Activated naive CD8-positive, alpha-beta T cell treated with anti-CD3 and anti-CD28 coated beads for 36 hours (primary cell): Measurements from ENCODE around the gene SLC6A18. TPM values are rescaled to one million over a fixed set of nuclear protein-coding genes. Genes with fewer than 3 reads are reported as not detected.

Experiments used
- DNase-seq: peaks from one replicate; pipeline ENCODE4 v3.0.0; 2021
- H3K27ac Mint-ChIP-seq: one replicate; pipeline ENCODE4 v1.8.0; 2022; ENCODE audit warnings: mild to moderate bottlenecking, moderate library complexity, mixed read lengths
- H3K27me3 Mint-ChIP-seq: one replicate; pipeline ENCODE4 v1.8.0; 2022; ENCODE audit warnings: mild to moderate bottlenecking, mixed read lengths
- H3K36me3 Mint-ChIP-seq: one replicate; pipeline ENCODE4 v1.8.0; 2021; ENCODE audit warnings: mild to moderate bottlenecking, mixed read lengths
- H3K4me1 Mint-ChIP-seq: one replicate; pipeline ENCODE4 v1.8.0; 2021; ENCODE audit warnings: mixed read lengths
- H3K4me3 Mint-ChIP-seq: one replicate; pipeline ENCODE4 v1.8.0; 2022; ENCODE audit warnings: mild to moderate bottlenecking, moderate library complexity, mixed read lengths
- H3K9me3 Mint-ChIP-seq: one replicate; pipeline ENCODE4 v1.8.0; 2022; ENCODE audit warnings: mixed read lengths
- total RNA-seq, 2 experiments: library from RNA; stranded (reverse); gene quantifications; one replicate each; pipeline ENCODE4 v1.2.3, GENCODE V29; 2021

The SLC6A18 gene
- total RNA-seq, 2 experiments from 2014 or later = not detected

GRCh38 chr5:1195916-1196315 lies 29.3 kb upstream of the SLC6A18 start:
- H3K27ac Mint-ChIP-seq = no peak overlapping the region
- DNase-seq = no peak
- H3K36me3 Mint-ChIP-seq = no peaks in the 10 kb centered on the region

GRCh38 chr5:1196562-1196961 lies 28.6 kb upstream of the SLC6A18 start:
- Mint-ChIP-seq H3K27ac (no peak overlapping the region), H3K36me3 (no peaks in the 10 kb centered on the region), H3K4me3 (no peak overlapping the region), H3K27me3 (peaks cover 9% of the 10 kb centered on the region), H3K9me3 (no peaks in the 10 kb centered on the region), H3K4me1 (no peaks in the 10 kb centered on the region)
- no peak for DNase-seq

More at GRCh38 chr5:1195916-1196315, 29.3 kb upstream of the SLC6A18 start:
- no peaks in the 10 kb centered on the region for H3K4me1 Mint-ChIP-seq
- H3K9me3 Mint-ChIP-seq = no peaks in the 10 kb centered on the region
- peaks cover 11% of the 10 kb centered on the region for H3K27me3 Mint-ChIP-seq
- no peak overlapping the region for H3K4me3 Mint-ChIP-seq

GRCh38 chr5:1197876-1198666 lies 27.1 kb upstream of the SLC6A18 start:
- Mint-ChIP-seq H3K9me3 (no peaks in the 10 kb centered on the region), H3K27ac (no peak overlapping the region)
- no peak for DNase-seq

GRCh38 chr5:1199340-1199648 lies 25.9 kb upstream of the SLC6A18 start:
- no peak for DNase-seq
- H3K27me3 Mint-ChIP-seq = no peaks in the 10 kb centered on the region
- no peak overlapping the region for H3K4me3 Mint-ChIP-seq
- no peaks in the 10 kb centered on the region for H3K36me3 Mint-ChIP-seq
- H3K4me1 Mint-ChIP-seq = no peaks in the 10 kb centered on the region
- H3K9me3 Mint-ChIP-seq = no peaks in the 10 kb centered on the region
- H3K27ac Mint-ChIP-seq = no peak overlapping the region

More at GRCh38 chr5:1197876-1198666, 27.1 kb upstream of the SLC6A18 start:
- Mint-ChIP-seq H3K27me3 (peaks cover 1% of the 10 kb centered on the region), H3K4me3 (no peak overlapping the region), H3K4me1 (no peaks in the 10 kb centered on the region), H3K36me3 (no peaks in the 10 kb centered on the region)

GRCh38 chr5:1199649-1200494 lies 25.3 kb upstream of the SLC6A18 start:
- no peak overlapping the region for H3K4me3 Mint-ChIP-seq
- H3K27ac Mint-ChIP-seq = no peak overlapping the region
- no peaks in the 10 kb centered on the region for H3K36me3 Mint-ChIP-seq

GRCh38 chr5:1200495-1201326 lies 24.5 kb upstream of the SLC6A18 start:
- H3K36me3 Mint-ChIP-seq = no peaks in the 10 kb centered on the region
- H3K4me3 Mint-ChIP-seq = no peak overlapping the region
- H3K9me3 Mint-ChIP-seq = no peaks in the 10 kb centered on the region
- no peak overlapping the region for H3K27ac Mint-ChIP-seq
- no peaks in the 10 kb centered on the region for H3K4me1 Mint-ChIP-seq
- peaks cover 5% of the 10 kb centered on the region for H3K27me3 Mint-ChIP-seq
- DNase-seq = no peak

More at GRCh38 chr5:1199649-1200494, 25.3 kb upstream of the SLC6A18 start:
- no peaks in the 10 kb centered on the region for H3K27me3 Mint-ChIP-seq
- DNase-seq = no peak
- no peaks in the 10 kb centered on the region for H3K9me3 Mint-ChIP-seq
- no peaks in the 10 kb centered on the region for H3K4me1 Mint-ChIP-seq

- H3K27me3 Mint-ChIP-seq = peaks cover 6% of the 10 kb centered on the region
- no peak within 1 kb of the TSS for H3K27ac Mint-ChIP-seq
- H3K9me3 Mint-ChIP-seq = no peaks in the 10 kb centered on the region
- no peaks in the 10 kb centered on the region for H3K36me3 Mint-ChIP-seq
- no peaks in the 10 kb centered on the region for H3K4me1 Mint-ChIP-seq
- no peak within 1 kb of the TSS for H3K4me3 Mint-ChIP-seq
- no peak for DNase-seq
Measured at GRCh38 chr5:1201327-1202025, 23.7 kb upstream of the SLC6A18 start, which contains the start of gene SLC6A19. SLC6A19 (plus strand) TSS chr5:1201595; CDS start chr5:1201651, 56 bp downstream.

- H3K4me1 Mint-ChIP-seq = no peaks in the 10 kb centered on the region
- H3K9me3 Mint-ChIP-seq = no peaks in the 10 kb centered on the region
- H3K27me3 Mint-ChIP-seq = peaks cover 6% of the 10 kb centered on the region
- no peak for DNase-seq
- H3K4me3 Mint-ChIP-seq = no peak overlapping the region
- H3K36me3 Mint-ChIP-seq = no peaks in the 10 kb centered on the region
- H3K27ac Mint-ChIP-seq = no peak overlapping the region
Measured at GRCh38 chr5:1202026-1202797, 23.0 kb upstream of the SLC6A18 start.

GRCh38 chr5:1202798-1203185 lies 22.4 kb upstream of the SLC6A18 start:
- no peaks in the 10 kb centered on the region for H3K9me3 Mint-ChIP-seq
- H3K4me3 Mint-ChIP-seq = no peak overlapping the region
- no peaks in the 10 kb centered on the region for H3K4me1 Mint-ChIP-seq
- no peak overlapping the region for H3K27ac Mint-ChIP-seq
- peaks cover 6% of the 10 kb centered on the region for H3K27me3 Mint-ChIP-seq
- no peaks in the 10 kb centered on the region for H3K36me3 Mint-ChIP-seq
- no peak for DNase-seq

- no peak for DNase-seq
- Mint-ChIP-seq H3K27me3 (peaks cover 6% of the 10 kb centered on the region), H3K36me3 (no peaks in the 10 kb centered on the region)
Measured at GRCh38 chr5:1203311-1203967, 21.7 kb upstream of the SLC6A18 start.

GRCh38 chr5:1203968-1204692 lies 21.1 kb upstream of the SLC6A18 start:
- Mint-ChIP-seq H3K4me3 (no peak overlapping the region), H3K36me3 (no peaks in the 10 kb centered on the region), H3K4me1 (no peaks in the 10 kb centered on the region), H3K27ac (no peak overlapping the region), H3K27me3 (peaks cover 6% of the 10 kb centered on the region), H3K9me3 (no peaks in the 10 kb centered on the region)
- DNase-seq = no peak

More at GRCh38 chr5:1203311-1203967, 21.7 kb upstream of the SLC6A18 start:
- Mint-ChIP-seq H3K27ac (no peak overlapping the region), H3K4me1 (no peaks in the 10 kb centered on the region), H3K4me3 (no peak overlapping the region), H3K9me3 (no peaks in the 10 kb centered on the region)

- no peak for DNase-seq
- Mint-ChIP-seq H3K27me3 (peaks cover 6% of the 10 kb centered on the region), H3K4me1 (no peaks in the 10 kb centered on the region), H3K36me3 (no peaks in the 10 kb centered on the region), H3K9me3 (no peaks in the 10 kb centered on the region), H3K4me3 (no peak overlapping the region), H3K27ac (no peak overlapping the region)
Measured at GRCh38 chr5:1204693-1205242, 20.4 kb upstream of the SLC6A18 start.
